Large intestine (tissue), 3 donors: ENCODE data around the gene LAIR2. TPM values are rescaled to one million over a fixed set of nuclear protein-coding genes. Genes with fewer than 3 reads are reported as not detected.

Experiments
- DNase-seq, 2 donors: peaks; one replicate each; pipeline versions ENCODE4 v3.0.0 to v3.0.0-alpha.2; 2013
- H3K27ac ChIP-seq: one replicate; pipeline ENCODE4 v1.5.1; 2013; ENCODE audit warnings: low read length
- H3K27me3 ChIP-seq: 2 replicates; pipeline ENCODE4 v1.6.1; 2013; ENCODE audit warnings: low read length; ENCODE audit not compliant: control insufficient read depth, insufficient read depth
- H3K36me3 ChIP-seq: 2 replicates; pipeline ENCODE4 v1.6.1; 2013; ENCODE audit warnings: low read length; ENCODE audit not compliant: control insufficient read depth, insufficient read depth
- H3K4me1 ChIP-seq: one replicate; pipeline ENCODE4 v1.6.1; 2013; ENCODE audit warnings: low read length; ENCODE audit not compliant: control insufficient read depth, insufficient read depth
- H3K4me3 ChIP-seq: one replicate; pipeline ENCODE4 v1.5.1; 2013; ENCODE audit warnings: low read length
- H3K9me3 ChIP-seq: one replicate; pipeline ENCODE4 v1.6.1; 2013; ENCODE audit warnings: mild to moderate bottlenecking, low read depth, low read length, moderate library complexity; ENCODE audit not compliant: control insufficient read depth
- WGBS: methylation state at CpG from one replicate; pipeline ENCODE4 v1.1.5; 2013; ENCODE audit warnings: low lambda C conversion rate; ENCODE audit not compliant: insufficient coverage; 5-methylcytosine and 5-hydroxymethylcytosine counted together
- polyA plus RNA-seq: library from polyadenylated mRNA; unstranded; fragments of 120-200 nt; gene quantifications from one replicate; pipeline ENCODE4 v1.2.1, GENCODE V29; 2013

The LAIR2 gene
- polyA plus RNA-seq, 1 donor = 0.09 TPM

GRCh38 chr19:54554896-54555295 is 52.3 kb downstream of the LAIR2 start:
- H3K4me3 ChIP-seq = no peak overlapping the region
- no peaks in the 10 kb centered on the region for H3K4me1 ChIP-seq
- no peak overlapping the region for H3K27ac ChIP-seq
- 89% methylated on average over 3 of the region's 16 CpGs for whole genome bisulfite sequencing
- H3K36me3 ChIP-seq = no peaks in the 10 kb centered on the region
- DNase-seq = no peak
- peaks cover 14% of the 10 kb centered on the region for H3K9me3 ChIP-seq
- no peaks in the 10 kb centered on the region for H3K27me3 ChIP-seq

GRCh38 chr19:54556194-54556593 is 53.6 kb downstream of the LAIR2 start:
- Histone ChIP-seq H3K27me3 (no peaks in the 10 kb centered on the region), H3K4me1 (no peaks in the 10 kb centered on the region), H3K27ac (no peak overlapping the region), H3K4me3 (no peak overlapping the region), H3K36me3 (no peaks in the 10 kb centered on the region), H3K9me3 (peaks cover 14% of the 10 kb centered on the region)
- no peak for DNase-seq
- WGBS = 100% methylated on average over 1 of the region's 1 CpG

- Histone ChIP-seq H3K4me1 (no peaks in the 10 kb centered on the region), H3K27me3 (no peaks in the 10 kb centered on the region), H3K4me3 (no peak overlapping the region), H3K36me3 (no peaks in the 10 kb centered on the region), H3K27ac (no peak overlapping the region), H3K9me3 (no peaks in the 10 kb centered on the region)
- no CpG with 5 or more reads among the region's 3 CpGs for WGBS
- DNase-seq = no peak
These were observed 55.7 kb downstream of the LAIR2 start for GRCh38 chr19:54558339-54558738.

Other genes starting within 250 kb of the LAIR2 start
- 7.6 TPM for gene LILRB5, start 245.6 kb upstream of the LAIR2 start, polyA plus RNA-seq
- 2.6 TPM for gene LILRB2, start 221.7 kb upstream of the LAIR2 start, polyA plus RNA-seq
- 1.9 TPM for gene LILRA5, start 189.7 kb upstream of the LAIR2 start, polyA plus RNA-seq
- gene LILRA4, start 163.7 kb upstream of the LAIR2 start, polyA plus RNA-seq = 0.18 TPM
- gene LAIR1, start 137.9 kb upstream of the LAIR2 start, polyA plus RNA-seq = 13.0 TPM
- gene TTYH1, start 87.4 kb upstream of the LAIR2 start, polyA plus RNA-seq = 8.2 TPM
- gene LENG8, start 53.6 kb upstream of the LAIR2 start, polyA plus RNA-seq = 248 TPM
- gene LENG9, start 39.1 kb upstream of the LAIR2 start, polyA plus RNA-seq = 9.2 TPM
- 161 TPM for gene CDC42EP5, start 29.5 kb upstream of the LAIR2 start, polyA plus RNA-seq
- gene LILRA2, start 71.0 kb downstream of the LAIR2 start, polyA plus RNA-seq = 0.24 TPM
- gene LILRA1, start 90.8 kb downstream of the LAIR2 start, polyA plus RNA-seq = 0.43 TPM
- gene LILRB1, start 127.7 kb downstream of the LAIR2 start, polyA plus RNA-seq = 3.2 TPM
- gene LILRB4, start 160.2 kb downstream of the LAIR2 start, polyA plus RNA-seq = 2.2 TPM
- not detected for gene KIR3DL3, start 221.6 kb downstream of the LAIR2 start, polyA plus RNA-seq
- gene KIR2DL3, start 235.7 kb downstream of the LAIR2 start, polyA plus RNA-seq = 0.27 TPM